GOT3 (cell line): Measurements from ENCODE around the gene ITGA1.
"Not testable (repeated sequence)": the region's sequence is repeated elsewhere in the genome, so short reads cannot be mapped to it uniquely, and the experiment has no call there.

Experiments used
- DNase-seq: peaks from one replicate; lab custom pipeline; 2025; ENCODE audit warnings: mixed read lengths; lab: John Stamatoyannopoulos, UW

The ITGA1 gene

DNA sequence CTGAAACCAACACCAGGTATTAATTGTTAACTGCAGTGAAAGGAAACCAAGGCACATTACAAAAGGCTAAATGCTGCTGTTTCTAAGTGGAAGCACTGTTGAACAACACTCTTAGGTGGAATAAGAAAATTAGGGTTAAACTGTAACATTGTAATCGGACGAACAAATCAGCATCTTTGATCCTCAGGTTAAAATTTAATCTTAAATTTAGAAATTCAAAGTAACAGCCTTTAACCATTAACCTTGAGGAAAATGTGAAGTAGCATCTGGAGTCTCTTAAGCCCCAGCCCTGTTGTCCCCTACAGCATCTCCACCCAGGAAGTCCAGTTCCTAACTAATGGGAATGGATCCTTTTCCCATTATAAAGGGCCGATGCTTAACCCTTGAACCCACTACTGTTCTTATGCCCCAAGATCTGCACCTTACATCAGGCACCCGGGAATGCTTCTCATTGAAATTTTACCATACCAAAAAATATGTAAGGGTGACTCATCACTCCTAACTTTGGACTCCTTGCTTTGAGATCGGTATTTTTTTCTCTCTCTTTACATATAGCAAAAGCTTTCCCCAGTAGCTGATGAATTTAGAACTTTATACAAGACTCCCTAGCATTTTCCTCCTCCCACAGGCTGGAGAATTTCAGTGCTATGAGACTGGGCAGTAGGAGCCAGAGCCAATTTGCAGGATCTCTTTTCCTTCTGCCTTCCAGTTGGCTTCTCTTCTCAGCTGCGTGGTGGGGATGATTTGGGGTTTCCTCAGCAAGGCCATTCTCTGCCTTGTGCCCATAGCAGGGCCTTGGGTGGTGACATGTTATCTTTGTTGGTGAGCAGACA lies 169.4 kb downstream of the ITGA1 start:
- no peak for DNase-seq

DNA sequence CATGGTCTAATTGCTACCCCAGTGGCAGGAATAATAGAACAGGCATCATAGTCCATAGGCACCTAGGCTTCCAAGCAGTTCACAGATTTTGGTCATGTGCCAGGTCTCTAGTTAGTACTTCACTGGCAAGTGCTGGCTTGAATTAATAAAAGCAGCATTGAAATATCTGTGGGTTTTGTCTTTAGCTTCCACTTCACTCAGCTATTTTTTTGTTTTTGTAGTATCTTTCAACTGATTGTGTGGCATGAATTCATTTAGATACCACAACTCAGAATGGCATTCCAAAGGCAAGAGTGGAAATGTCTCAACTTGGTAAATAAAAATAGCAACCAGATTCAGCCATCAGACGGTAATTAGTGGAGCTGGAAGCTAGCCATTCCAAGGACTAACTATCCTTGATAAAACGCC lies 173.6 kb downstream of the ITGA1 start:
- DNase-seq: no peak

DNA sequence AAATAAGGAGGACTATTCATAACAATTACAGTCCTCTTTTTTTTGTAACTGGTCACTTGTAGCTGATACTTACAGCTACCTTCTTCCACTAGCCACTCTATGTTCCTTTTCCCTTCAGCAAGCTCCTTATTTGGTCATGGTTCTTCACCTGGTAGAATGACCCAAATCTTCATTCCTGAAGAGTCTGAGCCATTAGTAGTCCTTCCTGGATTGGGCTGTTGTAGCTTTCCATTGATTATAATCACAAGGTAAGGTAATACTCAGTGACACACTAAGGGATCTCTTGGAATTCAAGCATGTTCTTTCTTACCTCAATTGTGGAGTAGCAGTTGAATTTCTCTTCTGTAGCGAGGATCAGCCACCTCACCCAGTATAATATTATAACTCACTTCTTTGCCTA lies 175.9 kb downstream of the ITGA1 start:
- no peak for DNase-seq

DNA sequence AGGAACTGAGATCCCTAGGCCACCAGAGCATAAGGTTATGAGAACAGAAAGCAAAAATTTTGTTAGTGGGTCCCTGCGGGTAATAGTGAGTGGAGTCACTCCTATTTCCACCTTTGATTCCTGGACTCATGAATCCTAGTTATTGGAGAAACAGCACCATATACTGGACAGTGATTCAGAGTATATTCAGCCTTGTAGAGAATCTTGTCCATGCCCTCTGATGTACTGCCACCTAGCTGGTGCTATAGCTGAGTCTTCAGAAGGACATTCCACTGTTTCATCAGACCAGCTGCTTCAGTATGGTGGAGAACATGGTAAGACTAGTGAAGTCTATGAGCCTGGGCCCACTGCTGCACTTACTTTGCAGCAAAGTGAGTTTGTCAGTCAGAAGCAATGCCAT lies 176.4 kb downstream of the ITGA1 start:
- DNase-seq: no peak

DNA sequence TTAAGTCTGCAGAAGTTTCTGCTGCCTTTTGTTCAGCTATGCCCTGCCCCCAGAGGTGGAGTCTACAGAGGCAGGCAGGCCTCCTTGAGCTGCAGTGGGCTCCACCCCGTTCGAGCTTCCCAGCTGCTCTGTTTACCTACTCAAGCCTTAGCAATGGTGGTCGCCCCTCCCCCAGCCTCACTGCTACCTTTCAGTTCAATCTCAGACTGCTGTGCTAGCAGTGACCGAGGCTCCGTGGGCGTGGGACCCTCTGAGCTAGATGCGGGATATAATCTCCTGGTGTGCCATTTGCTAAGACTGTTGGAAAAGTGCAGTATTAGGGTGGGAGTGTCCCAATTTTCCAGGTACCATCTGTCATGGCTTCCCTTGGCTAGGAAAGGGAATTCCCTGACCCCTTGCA lies 188.4 kb downstream of the ITGA1 start:
- DNase-seq: not testable (repeated sequence)

DNA sequence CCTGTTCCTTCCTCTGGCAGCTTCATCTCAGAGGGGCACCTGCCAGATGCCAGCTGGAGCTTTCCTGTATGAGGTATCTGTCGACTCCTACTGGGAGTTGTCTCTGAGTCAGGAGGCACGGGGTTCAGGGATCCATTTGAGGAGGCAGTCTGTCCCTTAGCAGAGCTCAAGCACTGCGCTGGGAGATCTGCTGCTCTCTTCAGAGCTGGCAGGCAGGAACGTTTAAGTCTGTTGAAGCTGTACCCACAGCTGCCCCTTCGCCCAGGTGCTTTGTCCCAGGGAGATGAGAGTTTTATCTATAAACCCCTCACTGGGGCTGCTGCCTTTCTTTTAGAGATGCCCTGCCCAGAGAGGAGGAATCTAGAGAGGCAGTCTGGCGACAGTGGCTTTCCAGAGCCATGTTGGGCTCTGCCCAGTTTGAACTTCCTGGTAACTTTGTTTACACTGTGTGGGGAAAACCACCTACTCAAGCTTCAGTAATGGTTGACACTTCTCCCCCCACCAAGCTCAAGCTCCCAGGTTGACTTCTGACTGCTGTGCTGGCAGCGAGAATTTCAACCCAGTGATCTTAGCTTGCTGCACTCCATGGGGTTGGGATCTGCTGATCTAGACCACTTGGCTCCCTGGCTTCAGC lies 189.7 kb downstream of the ITGA1 start:
- DNase-seq: no peak

DNA sequence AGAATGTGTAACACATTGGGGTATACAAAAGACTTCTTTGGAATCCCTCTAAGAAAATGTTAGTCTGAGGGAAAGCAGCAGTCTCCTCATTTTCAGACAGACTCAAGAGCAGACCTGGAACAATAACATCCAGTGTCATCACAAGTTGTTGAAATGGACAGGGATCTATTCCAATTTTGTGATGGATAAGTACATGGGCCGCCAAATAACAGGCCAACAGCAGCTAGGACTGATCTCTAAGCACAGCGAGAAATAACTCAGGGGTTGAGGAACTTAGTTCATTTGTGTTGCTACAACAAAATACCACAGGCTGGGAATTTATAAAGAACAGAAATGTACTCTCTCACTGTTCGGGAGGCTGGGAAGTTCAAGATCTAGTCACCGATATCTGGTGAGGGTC lies 193.8 kb downstream of the ITGA1 start:
- no peak for DNase-seq

DNA sequence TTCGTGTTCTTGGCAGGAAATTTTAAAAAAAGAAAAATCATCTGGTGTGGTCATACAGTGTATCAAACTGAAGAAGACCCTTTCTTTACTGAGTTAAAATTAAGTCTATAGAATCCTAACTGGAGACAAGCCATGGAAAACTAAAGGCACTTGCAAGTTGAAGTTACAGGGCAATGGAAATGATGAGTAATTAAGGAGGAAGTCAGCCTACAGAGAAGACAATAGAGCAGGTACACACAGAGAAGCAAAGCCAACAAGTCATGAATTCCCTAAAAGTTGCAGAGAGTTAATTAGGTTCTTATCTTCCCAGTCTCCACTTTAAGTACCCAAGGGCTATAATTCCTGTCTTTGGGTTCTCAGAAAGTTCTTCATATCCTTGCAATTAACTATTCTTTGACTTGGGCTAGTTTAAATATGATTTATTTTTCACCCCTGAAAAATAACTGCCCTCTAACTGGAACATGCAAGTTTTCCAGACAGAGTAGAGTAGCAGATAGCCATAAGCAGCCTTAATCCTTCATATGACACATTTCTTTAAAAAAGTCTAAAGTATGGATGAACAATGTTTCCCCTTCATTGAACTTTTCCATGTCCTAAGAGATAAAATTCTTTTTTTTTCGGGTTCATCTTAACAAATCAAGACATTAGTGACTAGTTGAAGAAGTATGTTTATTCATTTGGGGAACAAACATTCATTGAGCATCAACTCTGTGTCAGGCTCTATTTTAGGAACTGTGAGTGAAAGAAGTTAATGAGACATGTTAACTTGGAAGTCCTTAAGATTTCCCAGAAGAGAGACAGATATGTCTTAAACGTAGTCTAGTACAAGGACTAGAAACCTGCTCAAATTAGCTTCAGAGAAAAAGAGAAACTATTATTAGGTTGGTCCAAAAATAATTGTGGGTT lies 196.3 kb downstream of the ITGA1 start:
- DNase-seq: no peak

DNA sequence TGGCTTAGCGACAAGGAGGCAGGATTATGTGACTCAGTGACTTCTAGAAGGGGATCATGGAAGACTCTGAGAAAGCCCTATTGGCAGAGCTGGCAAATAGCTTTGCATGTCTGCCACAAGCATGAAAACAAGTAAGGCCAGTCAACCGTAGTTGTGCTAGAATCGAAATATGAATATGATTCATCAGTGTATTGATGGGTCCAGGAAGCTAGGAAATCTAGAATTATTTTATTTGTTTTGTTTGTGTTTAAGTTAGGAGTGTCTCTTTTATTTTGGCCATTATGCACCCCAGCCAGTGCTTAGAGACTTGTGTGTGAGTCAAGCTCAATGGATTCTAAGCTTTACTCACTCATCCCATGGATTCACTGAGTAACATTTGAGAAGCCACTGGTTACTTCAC lies 197.6 kb downstream of the ITGA1 start:
- DNase-seq: no peak

DNA sequence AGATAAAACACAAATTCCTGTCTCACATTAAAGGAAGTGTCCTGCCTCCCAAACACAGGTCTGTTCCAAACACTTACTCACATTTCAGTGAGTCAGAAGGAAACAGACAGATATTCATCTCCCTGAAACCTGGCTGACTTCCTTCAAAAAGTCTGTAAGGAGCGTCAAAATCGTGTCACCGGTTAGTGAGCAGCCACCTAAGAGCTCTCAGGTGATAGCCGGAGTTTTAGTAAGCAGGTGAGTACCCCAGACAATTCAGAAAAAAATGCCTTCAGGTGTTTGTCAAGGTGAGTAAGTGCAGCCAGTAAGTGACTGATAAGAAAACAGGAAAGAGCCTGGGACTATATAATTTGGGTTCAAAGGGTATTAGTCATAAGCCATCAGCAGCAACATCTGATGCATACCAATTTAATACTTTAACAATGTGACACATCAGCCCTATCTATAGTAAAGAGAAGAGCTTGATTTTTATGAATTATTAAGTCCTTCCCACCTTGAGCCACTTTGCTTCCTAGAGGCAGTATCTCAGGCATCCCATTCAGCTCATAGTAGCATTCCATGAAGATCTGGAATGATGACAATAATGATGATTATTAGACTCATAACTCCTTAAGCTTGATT lies 200.1 kb downstream of the ITGA1 start:
- DNase-seq: no peak

DNA sequence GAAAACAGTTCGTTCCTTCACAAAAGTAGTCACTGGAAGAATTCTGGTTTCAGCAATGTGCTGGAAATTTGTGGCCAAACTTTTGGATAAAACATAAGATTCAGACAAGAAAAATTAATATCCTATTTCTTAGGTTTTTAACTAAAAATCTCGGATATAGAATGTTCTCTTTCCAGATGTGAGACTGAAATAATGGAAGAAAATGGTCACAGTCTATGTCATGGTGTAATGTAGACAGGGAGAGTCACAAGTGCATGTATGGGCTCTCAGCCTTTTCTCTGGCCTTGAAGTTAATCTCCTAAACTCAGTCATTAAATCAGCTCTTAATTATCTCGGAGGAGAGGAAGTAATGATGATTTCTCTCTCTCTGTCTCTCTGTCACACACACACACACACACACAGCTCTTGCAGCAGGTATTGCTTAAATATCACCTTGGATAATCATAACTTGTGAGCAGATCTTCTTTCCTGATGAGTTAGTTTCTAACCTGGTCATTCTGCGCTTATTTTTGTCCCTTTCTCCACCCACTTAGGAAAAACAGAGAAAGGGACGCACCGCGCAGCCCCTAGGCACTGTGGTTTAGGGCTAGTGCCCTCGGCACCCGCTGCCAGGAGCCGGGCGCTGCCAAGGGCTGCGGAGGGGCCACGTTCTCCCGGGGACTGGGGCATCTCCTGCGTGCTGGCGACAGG lies 200.8 kb downstream of the ITGA1 start:
- DNase-seq: no peak

DNA sequence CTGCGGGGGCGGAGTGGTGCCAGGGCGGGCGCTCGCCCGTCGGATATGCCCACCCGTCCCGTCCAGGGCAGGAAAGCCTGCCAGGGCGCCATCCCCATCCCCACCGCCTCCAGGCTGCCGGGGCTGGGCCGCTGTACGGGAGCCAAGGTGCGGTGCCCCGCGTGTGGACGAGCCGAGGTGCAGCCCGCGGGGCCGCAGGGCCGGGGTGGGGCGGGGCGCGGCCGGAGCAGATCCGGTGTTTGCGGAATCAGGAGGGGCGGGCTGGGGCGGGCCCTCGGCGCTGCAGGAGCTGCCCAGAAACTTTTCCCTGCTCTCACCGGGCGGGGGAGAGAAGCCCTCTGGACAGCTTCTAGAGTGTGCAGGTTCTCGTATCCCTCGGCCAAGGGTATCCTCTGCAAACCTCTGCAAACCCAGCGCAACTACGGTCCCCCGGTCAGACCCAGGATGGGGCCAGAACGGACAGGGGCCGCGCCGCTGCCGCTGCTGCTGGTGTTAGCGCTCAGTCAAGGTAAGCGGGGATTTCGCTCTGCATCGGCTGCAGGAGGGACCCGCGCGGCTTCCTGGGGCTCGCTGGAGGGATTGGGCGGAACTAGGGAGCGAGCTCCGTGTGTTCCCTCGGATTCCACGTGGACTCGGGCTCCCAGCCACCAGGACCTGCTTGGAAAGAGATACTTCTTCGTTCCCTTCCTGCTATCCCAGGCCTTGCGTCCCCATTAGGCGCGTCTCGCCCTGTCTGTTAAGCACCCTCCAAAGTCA lies 201.5 kb downstream of the ITGA1 start, which contains the start of gene ITGA2:
ITGA2 (plus strand) TSS at position 328 of the 756 bp plus-strand sequence; CDS start at position 445, 117 bp downstream.
- DNase-seq: no peak

DNA sequence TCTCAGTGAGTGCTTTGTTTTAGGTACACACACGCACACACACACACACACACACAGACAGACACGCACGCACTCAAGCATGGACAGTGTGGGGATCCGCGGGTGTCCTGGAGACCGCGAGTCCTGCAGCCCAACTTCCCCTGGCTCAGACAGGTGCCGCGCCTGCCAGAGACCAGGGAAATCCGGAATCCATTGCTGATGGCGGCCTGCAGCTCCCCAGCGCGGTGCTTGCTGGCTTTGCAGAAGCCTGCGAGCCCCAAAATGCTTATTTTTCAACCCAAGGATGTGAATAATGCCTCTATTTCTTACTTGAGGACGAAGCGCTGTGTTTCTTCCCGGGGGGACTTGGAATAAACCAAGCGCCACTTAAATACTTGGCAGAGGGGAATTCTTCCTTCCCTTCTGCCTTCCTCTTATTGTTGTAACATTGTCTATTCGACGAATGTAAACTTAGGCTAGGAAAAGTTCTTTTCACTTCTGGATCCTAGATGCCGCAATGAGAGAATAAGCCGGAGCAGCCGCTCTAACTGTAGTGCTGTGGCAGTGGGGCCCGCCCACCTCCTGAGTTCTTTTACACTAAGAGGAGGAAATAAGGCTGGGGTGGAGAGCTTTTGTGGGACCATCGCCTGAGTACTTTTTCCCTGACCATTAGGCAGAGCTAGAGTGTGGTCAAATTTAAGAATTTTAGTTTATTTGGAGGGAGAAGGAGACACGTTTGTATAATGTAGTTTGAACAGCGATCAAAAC lies 202.2 kb downstream of the ITGA1 start:
- DNase-seq: no peak

DNA sequence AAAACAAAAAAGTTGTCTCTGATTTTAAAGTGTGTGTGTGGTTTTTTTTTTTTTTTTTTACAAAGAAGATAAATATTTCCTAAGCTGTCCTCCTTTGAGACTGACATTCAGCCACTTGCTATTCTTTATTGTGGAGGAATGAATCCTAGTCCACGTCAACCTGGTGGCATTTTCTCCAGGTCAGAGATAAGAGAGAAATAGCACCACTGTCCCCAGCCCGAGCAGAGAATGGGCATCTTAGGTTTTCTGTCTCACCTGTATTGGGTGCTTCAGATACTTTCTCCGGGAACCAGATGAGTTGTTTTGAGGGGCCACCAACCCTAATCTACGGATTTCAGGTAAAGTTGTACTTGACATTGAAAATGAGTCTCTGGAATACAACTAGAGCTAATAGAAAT lies 202.8 kb downstream of the ITGA1 start:
- DNase-seq: no peak

DNA sequence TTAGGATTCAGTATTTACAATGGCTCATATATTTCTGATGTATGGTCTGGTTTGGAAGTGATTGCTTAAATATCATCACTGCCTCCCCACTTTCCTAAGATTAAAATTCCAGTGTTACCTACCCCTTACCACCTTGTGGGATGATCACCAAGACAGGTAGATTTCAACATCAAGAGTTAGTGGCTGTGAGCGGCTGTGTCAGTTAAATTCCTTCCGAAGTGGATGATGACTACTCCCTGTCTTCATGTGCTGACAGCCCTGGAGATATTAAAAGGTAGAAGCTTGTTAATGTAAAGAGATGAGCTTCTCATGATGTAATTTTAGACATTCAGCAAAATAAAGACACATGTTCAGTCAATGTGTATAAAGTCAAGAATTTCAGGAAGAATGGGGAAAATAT lies 205.7 kb downstream of the ITGA1 start:
- no peak for DNase-seq

DNA sequence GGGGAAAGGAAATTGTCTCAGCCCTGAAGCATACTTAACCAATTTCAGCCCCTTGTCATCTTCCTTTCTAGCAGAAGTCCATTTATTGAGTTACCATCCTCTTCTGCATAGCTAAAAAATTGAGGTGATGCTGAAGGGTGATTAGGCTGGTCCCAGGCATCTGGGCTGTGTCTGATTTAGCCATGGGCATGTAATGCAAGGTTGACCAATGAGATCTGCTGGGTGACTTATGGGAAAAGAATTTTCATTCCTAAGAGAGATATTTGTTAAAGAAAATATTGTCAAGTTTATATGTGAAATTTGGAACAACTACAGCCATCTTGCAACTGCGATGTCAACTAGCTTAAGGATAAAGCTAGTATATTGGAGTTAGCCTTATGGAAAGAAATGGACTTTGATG lies 206.6 kb downstream of the ITGA1 start:
- no peak for DNase-seq

DNA sequence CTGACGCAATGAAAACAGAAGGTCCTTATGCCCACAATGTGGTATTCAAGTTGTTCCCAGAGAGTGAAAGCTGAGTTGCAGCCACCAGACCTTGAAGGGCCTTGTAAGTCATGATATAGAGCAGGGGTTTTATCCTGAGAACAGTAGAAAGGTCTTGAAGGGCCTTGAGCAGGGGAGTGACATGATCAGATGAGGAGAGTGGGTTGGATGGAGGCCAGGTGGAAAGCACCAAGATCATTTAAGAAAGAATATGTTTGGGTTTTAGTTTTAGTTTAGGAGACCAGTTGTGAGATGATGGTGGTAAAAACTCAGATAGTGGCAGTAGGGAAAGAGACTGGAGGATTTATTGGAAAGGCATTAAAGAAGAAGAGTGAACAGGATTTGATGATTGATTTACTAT lies 207.4 kb downstream of the ITGA1 start:
- no peak for DNase-seq

DNA sequence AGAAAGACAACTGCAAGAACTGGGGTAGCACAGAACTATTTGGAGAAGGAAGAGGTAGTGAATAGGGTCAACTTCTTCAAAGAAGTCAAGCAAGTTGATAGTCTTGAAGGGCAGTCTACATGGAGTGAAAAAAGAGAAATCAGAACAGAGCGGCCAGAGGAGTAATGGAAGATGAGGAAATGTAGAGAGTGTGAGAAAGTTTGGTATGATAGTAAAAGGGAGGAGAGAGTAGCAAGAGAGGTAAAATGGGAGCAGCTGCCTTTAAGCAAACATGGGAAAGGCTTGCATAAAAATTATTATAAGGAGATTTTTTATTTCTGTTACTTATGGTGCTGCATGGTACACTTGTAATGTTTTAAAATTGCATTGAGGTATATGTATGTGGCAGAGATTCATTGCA lies 208.2 kb downstream of the ITGA1 start:
- DNase-seq: no peak

DNA sequence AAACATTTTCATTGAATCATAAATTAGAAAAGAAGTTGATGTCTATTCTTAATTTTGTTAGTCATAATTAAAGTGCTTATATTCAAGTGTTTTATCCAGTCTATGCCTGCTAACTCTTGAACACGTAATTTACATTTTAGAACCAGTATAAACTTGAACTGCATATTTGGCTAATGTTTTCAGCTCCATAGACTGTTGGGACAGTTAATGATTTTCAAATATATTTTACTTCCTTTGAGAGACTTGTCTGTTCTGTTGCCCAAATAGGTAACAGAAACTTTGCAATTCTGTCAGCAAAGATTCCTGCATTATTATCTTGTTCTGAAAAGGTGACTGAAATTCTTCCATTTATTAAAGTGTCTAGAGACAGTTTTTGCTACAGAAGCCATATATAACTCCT lies 209.3 kb downstream of the ITGA1 start:
- DNase-seq: no peak

DNA sequence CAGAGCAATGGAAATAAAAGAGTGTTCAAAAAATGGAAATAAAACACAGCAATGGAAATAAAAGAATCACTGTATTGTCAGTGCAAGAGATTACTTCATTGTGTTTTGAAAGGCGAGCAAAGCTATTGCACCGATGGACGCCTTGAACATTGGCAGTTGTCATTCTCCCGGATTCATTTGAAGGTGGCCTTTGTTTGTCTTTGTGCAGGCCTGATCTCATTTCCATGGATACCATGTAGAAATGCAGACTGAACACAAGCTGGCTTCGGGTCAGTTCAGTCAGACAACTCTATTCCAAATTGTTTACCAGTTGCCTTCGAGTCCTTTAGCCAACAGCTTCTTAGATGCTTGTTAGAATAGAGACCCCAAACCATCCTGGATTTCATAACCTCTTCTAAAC lies 209.7 kb downstream of the ITGA1 start:
- no peak for DNase-seq
